Natural killer cell (primary cell): ENCODE results near the gene ZFYVE21. TPM values are rescaled to one million over a fixed set of nuclear protein-coding genes. Genes with fewer than 3 reads are reported as not detected.

Source experiments
- ATAC-seq, 3 donors: fragments of 150-1000 bp in 2 of 3; fragments of 200-7000 bp in 1 of 3; cut with Tn5 transposase; 1 replicate in 1 of 3; 2 replicates in 2 of 3; pipeline ENCODE4 v1.10.0; 2021; ENCODE audit warnings: mild to moderate bottlenecking in 2 of 3, moderate library complexity in 2 of 3
- DNase-seq, 2 donors: peaks; one replicate each; pipeline versions ENCODE4 v3.0.0 to v3.0.0-alpha.2; 2013 to 2021; ENCODE audit warnings: mixed read lengths in 1 of 2
- H3K27ac ChIP-seq: one replicate; pipeline ENCODE4 v1.5.1; 2013; ENCODE audit warnings: mild to moderate bottlenecking, low read length
- H3K27me3 ChIP-seq: one replicate; pipeline ENCODE4 v1.6.1; 2013; ENCODE audit warnings: low read length; ENCODE audit not compliant: control insufficient read depth, insufficient read depth
- H3K36me3 ChIP-seq: one replicate; pipeline ENCODE4 v1.6.1; 2013; ENCODE audit warnings: low read length; ENCODE audit not compliant: control insufficient read depth, insufficient read depth
- H3K4me1 ChIP-seq: one replicate; pipeline ENCODE4 v1.6.1; 2013; ENCODE audit warnings: low read length; ENCODE audit not compliant: control insufficient read depth, insufficient read depth
- H3K4me3 ChIP-seq: one replicate; pipeline ENCODE4 v1.5.1; 2013; ENCODE audit warnings: low read length
- H3K9me3 ChIP-seq: one replicate; pipeline ENCODE4 v1.6.1; 2013; ENCODE audit warnings: low read length; ENCODE audit not compliant: control insufficient read depth, insufficient read depth
- H3K27ac Mint-ChIP-seq, 2 donors: one replicate each; pipeline ENCODE4 v1.8.0; 2022; ENCODE audit warnings: mild to moderate bottlenecking in 2 of 2, mixed read lengths in 2 of 2, moderate library complexity in 1 of 2
- H3K27me3 Mint-ChIP-seq, 2 donors: one replicate each; pipeline ENCODE4 v1.8.0; 2022; ENCODE audit warnings: low read depth in 2 of 2, mixed read lengths in 2 of 2
- H3K36me3 Mint-ChIP-seq: one replicate; pipeline ENCODE4 v1.8.0; 2022; ENCODE audit warnings: mixed read lengths
- H3K4me1 Mint-ChIP-seq, 2 donors: one replicate each; pipeline ENCODE4 v1.8.0; 2022; ENCODE audit warnings: mixed read lengths in 2 of 2
- H3K4me3 Mint-ChIP-seq: one replicate; pipeline ENCODE4 v1.8.0; 2022; ENCODE audit warnings: mild to moderate bottlenecking, moderate library complexity, mixed read lengths
- H3K9me3 Mint-ChIP-seq, 2 donors: one replicate each; pipeline ENCODE4 v1.8.0; 2022; ENCODE audit warnings: mixed read lengths in 2 of 2
- CTCF ChIP-seq: fragments of 200-600 bp; IDR thresholded peaks from one replicate; pipeline ENCODE4 v1.8.0; 2022; ENCODE audit warnings: antibody characterized with exemption
- WGBS: methylation state at CpG from one replicate; pipeline ENCODE4 v1.1.7; 2013; ENCODE audit warnings: missing lambda C conversion rate; ENCODE audit not compliant: insufficient coverage; 5-methylcytosine and 5-hydroxymethylcytosine counted together
- intact Hi-C: fragments of 100-400 bp; cut with micrococcal nuclease; formaldehyde crosslinking; loops from one replicate; pipeline ENCODE4 v1.14.2; 2022
- total RNA-seq, 4 donors: library from RNA; stranded (reverse); fragments of 120-200 nt in 1 of 4; gene quantifications; one replicate each; pipeline versions ENCODE4 v1.2.3 to v1.2.4, GENCODE V29; 2013 to 2022

ZFYVE21 gene
- total RNA-seq, 3 donors from 2014 or later (not counting 1 experiment from before 2014, with no cell fraction given): 5.9 to 10.7 (median 8.5) TPM

DNA sequence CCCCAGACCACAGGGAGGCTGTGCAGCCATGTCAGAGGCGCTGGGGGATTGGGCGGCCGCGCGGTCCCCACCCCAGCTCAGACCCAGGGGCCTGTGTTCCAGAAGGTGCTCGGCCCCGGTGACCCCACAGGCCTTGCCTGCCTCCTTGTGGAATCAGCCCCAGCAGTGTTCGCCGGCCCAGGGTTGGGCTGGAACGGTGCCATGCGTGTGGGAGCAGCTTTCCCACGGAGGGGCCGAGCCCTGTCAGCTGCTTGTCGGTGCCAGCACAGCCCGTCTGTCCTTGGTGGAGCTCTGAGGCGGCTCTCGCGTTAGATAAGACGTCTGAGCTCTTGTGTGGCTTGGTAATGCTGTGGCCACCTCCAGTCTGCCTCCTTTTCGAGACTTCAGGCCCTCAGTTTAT lies 8.5 kb downstream of the ZFYVE21 start:
- H3K4me1 ChIP-seq: no peaks in the 10 kb centered on the region
- no peaks in the 10 kb centered on the region for H3K9me3 Mint-ChIP-seq
- intact Hi-C loops: no loop called here
- DNase-seq: no peak
- no peak for ATAC-seq
- H3K4me3 Mint-ChIP-seq: no peak overlapping the region
- H3K4me1 Mint-ChIP-seq: peaks cover 0 to 5% of the 10 kb centered on the region in 2 donors
- H3K27me3 ChIP-seq: no peaks in the 10 kb centered on the region
- 81% methylated on average over 20 of the region's 20 CpGs for WGBS
- H3K27me3 Mint-ChIP-seq: no peaks in the 10 kb centered on the region
- H3K27ac Mint-ChIP-seq: no peak overlapping the region
- no peak overlapping the region for H3K4me3 ChIP-seq
- no peak for TF ChIP-seq CTCF
- H3K36me3 ChIP-seq: peaks cover 5% of the 10 kb centered on the region
- H3K36me3 Mint-ChIP-seq: no peaks in the 10 kb centered on the region
- no peak overlapping the region for H3K27ac ChIP-seq
- no peaks in the 10 kb centered on the region for H3K9me3 ChIP-seq

DNA sequence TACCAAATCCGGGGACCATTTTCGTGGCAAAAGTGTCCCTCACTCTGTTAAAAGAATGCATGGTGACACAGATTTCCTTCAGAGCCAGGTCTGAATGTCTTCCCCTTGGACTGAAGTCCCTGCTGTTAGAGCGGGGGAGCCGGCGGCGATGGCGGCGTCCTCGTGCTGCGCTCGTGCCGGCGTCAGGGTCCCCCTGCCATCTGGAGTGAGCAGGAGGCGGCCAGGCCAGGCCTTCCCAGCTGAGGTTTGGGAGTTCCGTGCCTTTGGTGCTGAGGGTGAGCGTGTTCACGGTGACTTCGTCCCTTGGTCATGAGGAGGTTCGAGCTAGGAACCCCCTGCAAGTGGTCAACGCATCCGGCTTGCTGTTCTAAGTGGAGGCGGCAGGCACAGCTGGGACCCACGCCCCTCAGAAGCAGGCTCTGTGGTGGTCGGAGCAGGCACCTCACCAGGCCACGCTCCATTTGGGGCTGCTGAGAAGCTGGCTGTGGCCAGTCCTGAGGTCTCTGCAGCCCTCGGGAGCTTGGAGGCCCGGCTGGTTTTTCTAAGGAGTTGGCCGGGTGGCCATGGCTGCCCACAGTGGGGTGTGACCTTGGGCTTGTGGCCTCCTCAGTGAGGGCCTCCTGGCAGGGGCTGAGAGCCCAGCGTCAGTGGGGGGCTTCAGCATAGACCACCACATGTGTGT lies 9.5 kb downstream of the ZFYVE21 start:
- TF ChIP-seq CTCF: no peak
- Histone ChIP-seq H3K9me3 (no peaks in the 10 kb centered on the region), H3K4me1 (no peaks in the 10 kb centered on the region), H3K27ac (no peak overlapping the region), H3K27me3 (no peaks in the 10 kb centered on the region), H3K36me3 (peaks cover 12% of the 10 kb centered on the region), H3K4me3 (no peak overlapping the region)
- peaks cover 0 to 2% of the 10 kb centered on the region in 2 donors for H3K4me1 Mint-ChIP-seq
- H3K36me3 Mint-ChIP-seq: no peaks in the 10 kb centered on the region
- no peak for DNase-seq
- no peak for ATAC-seq
- 95% methylated on average over 29 of the region's 29 CpGs for WGBS
- intact Hi-C loops: no loop called here
- H3K4me3 Mint-ChIP-seq: no peak overlapping the region
- H3K27me3 Mint-ChIP-seq: no peaks in the 10 kb centered on the region
- H3K9me3 Mint-ChIP-seq: no peaks in the 10 kb centered on the region
- no peak overlapping the region for H3K27ac Mint-ChIP-seq

DNA sequence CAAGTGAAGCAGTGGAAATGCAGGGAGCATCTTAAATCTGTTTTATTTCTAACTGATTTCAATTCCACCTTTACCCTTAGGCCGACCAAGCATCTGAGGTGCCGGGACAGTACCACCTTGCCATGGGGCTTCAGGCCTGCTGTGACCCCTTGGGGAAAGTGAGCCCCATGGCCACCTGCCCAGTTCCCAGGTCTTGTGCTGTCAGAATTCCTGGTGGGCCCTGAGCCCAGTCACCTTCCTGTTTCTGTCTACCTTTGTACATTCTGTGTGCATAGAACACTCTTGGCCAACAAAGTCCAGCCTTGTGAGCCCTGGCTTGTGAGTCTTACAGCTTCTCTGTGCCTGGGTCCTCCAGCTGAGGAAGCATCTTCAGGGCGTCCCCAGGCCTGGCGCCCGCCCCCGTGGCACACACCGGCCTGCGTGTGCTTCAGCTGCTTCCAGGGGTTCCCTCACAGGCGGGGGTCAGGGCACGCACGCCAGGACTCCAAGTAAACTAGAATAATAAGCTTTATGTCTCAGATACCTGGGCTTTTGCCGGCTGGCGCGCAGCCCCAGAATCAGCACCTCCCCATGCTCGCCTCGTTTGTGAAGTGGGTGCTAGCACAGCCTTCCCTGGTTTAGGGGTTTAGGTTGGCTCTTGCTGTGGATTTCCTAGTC lies 10.3 kb downstream of the ZFYVE21 start:
- no peak overlapping the region for H3K4me3 Mint-ChIP-seq
- no peak overlapping the region for H3K27ac ChIP-seq
- no peaks in the 10 kb centered on the region for H3K9me3 Mint-ChIP-seq
- no peaks in the 10 kb centered on the region for H3K36me3 Mint-ChIP-seq
- H3K27me3 Mint-ChIP-seq: no peaks in the 10 kb centered on the region
- peaks cover 12% of the 10 kb centered on the region for H3K36me3 ChIP-seq
- TF ChIP-seq CTCF: no peak
- intact Hi-C loops: no loop called here
- no peaks in the 10 kb centered on the region for H3K9me3 ChIP-seq
- H3K27me3 ChIP-seq: no peaks in the 10 kb centered on the region
- no peaks in the 10 kb centered on the region for H3K4me1 Mint-ChIP-seq
- ATAC-seq (no peak), DNase-seq (no peak)
- H3K4me3 ChIP-seq: no peak overlapping the region
- 96% methylated on average over 16 of the region's 16 CpGs for WGBS
- H3K27ac Mint-ChIP-seq: no peak overlapping the region
- no peaks in the 10 kb centered on the region for H3K4me1 ChIP-seq
